ENCODE measurements around the gene MITF. TPM values are rescaled to one million over a fixed set of nuclear protein-coding genes. Genes with fewer than 3 reads are reported as not detected.

Gene MITF
- polyA plus RNA-seq, 1 donor from 2014 or later: not detected

GRCh38 chr3:69781593-69781992 is 42.3 kb downstream of the MITF start:
- TF ChIP-seq POLR2AphosphoS5 (IDR thresholded peaks at IDR 0.05) (no peak), TAF1 (IDR thresholded peaks at IDR 0.05; ENCODE audit: low read depth) (no peak), EZH2 (IDR thresholded peaks at IDR 0.05; ENCODE audit: borderline replicate concordance, insufficient read depth, low read length, poor library complexity, severe bottlenecking) (no peak), MXI1 (conservative IDR thresholded peaks at IDR 0.05; ENCODE audit: poor library complexity, severe bottlenecking) (no peak), CTCF (IDR thresholded peaks at IDR 0.05; ENCODE audit: poor library complexity, severe bottlenecking) (no peak), SMC3 (conservative IDR thresholded peaks at IDR 0.05; ENCODE audit: poor library complexity) (no peak), RAD21 (conservative IDR thresholded peaks at IDR 0.05) (no peak), EP300 (conservative IDR thresholded peaks at IDR 0.05; ENCODE audit: poor library complexity, severe bottlenecking) (no peak), REST (IDR thresholded peaks at IDR 0.05; ENCODE audit: borderline replicate concordance) (no peak)
- Histone ChIP-seq H4K20me1 (ENCODE audit: insufficient read depth) (no peaks in the 10 kb centered on the region), H3K27me3 (ENCODE audit: insufficient read depth, low read depth, low read length) (no peaks in the 10 kb centered on the region), H3K79me2 (replicated peaks; ENCODE audit: insufficient read depth, low read length) (no peaks in the 10 kb centered on the region), H3K9me2 (ENCODE audit: insufficient read depth, low read length) (no peaks in the 10 kb centered on the region), H3K9me3 (ENCODE audit: low read length) (no peaks in the 10 kb centered on the region), H3K4me3 (ENCODE audit: low read length) (no peak overlapping the region), H3K36me3 (ENCODE audit: insufficient read depth, low read length) (no peaks in the 10 kb centered on the region), H3K4me2 (ENCODE audit: low read length) (no peak overlapping the region), H3K9ac (ENCODE audit: low read length) (no peak overlapping the region), H3K27ac (ENCODE audit: low read length) (no peak overlapping the region), H3F3A (ENCODE audit: insufficient read depth, low read length, poor library complexity, severe bottlenecking) (no peaks in the 10 kb centered on the region), H2AFZ (ENCODE audit: low read depth, low read length) (no peak overlapping the region)

- Histone ChIP-seq H4K20me1 (ENCODE audit: insufficient read depth) (no peaks in the 10 kb centered on the region), H3F3A (ENCODE audit: insufficient read depth, low read length, poor library complexity, severe bottlenecking) (no peaks in the 10 kb centered on the region), H3K36me3 (ENCODE audit: insufficient read depth, low read length) (no peaks in the 10 kb centered on the region), H3K9ac (ENCODE audit: low read length) (no peak overlapping the region), H3K9me2 (ENCODE audit: insufficient read depth, low read length) (no peaks in the 10 kb centered on the region), H3K27me3 (ENCODE audit: insufficient read depth, low read depth, low read length) (no peaks in the 10 kb centered on the region), H3K4me2 (ENCODE audit: low read length) (no peak overlapping the region), H3K79me2 (replicated peaks; ENCODE audit: insufficient read depth, low read length) (no peaks in the 10 kb centered on the region), H2AFZ (ENCODE audit: low read depth, low read length) (no peak overlapping the region), H3K4me3 (ENCODE audit: low read length) (no peak overlapping the region), H3K27ac (ENCODE audit: low read length) (no peak overlapping the region), H3K9me3 (ENCODE audit: low read length) (no peaks in the 10 kb centered on the region)
- no peak for TF ChIP-seq TAF1 (IDR thresholded peaks at IDR 0.05; ENCODE audit: low read depth)
Observed at GRCh38 chr3:69784954-69785514, 45.8 kb downstream of the MITF start.
